ENCODE results near the gene NOXRED1.

DNA sequence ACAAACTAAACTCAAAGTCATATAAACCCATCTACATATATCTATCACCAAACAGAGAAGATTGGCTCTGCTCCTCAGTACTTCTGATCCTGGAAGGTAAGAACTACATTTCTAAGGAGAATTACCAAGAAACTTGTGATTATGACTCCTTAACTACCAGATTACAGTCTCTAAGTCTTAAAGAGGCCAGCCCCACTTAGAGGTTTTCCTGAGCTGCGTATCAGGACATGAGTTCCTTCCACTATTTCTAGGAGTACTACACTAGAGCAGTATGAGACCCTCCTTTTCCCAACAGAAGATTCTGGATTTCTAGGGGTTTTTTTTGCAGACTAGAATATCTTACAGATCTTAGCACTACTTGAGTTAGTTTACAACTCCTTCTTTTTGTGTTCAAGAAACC lies at the start of gene NOXRED1:
- no peak for TF ChIP-seq CTCF (IDR thresholded peaks at IDR 0.05)
- no peak for TF ChIP-seq POLR2A (IDR thresholded peaks at IDR 0.05)

Measured in thyroid gland (tissue), 4 donors.